Lower leg skin (tissue), 3 donors: ENCODE data around the gene TCF7L2.

Experiments
- CTCF ChIP-seq, 3 donors: fragments of 450-650 bp; IDR thresholded peaks; one replicate each; pipeline ENCODE4 v1.5.1; 2016; ENCODE audit warnings: antibody characterized with exemption in 3 of 3, mild to moderate bottlenecking in 3 of 3, moderate library complexity in 2 of 3
- POLR2A ChIP-seq, 2 donors: fragments of 450-650 bp; IDR thresholded peaks; one replicate each; pipeline ENCODE4 v1.6.1; 2016 to 2017; ENCODE audit warnings: antibody characterized with exemption in 2 of 2, mild to moderate bottlenecking in 1 of 2, moderate library complexity in 1 of 2

- no peak for TF ChIP-seq CTCF (IDR thresholded peaks at IDR 0.05)
- no peak for TF ChIP-seq POLR2A (IDR thresholded peaks at IDR 0.05)
Observed at GRCh38 chr10:113000442-113000841, 50.4 kb downstream of the TCF7L2 start.
